SK-N-SH (cell line): Measurements from ENCODE around the gene PXMP4. TPM values are rescaled to one million over a fixed set of nuclear protein-coding genes. Genes with fewer than 3 reads are reported as not detected.

ENCODE experiments used
- CTCF ChIA-PET: fragments of 300-600, 350-600 bp; formaldehyde crosslinking; extraction: SDS; loops from one replicate; lab custom pipeline; 2021; lab: Yijun Ruan, JAX
- POLR2A ChIA-PET: fragments of 350-600 bp; sonication (Branson Sonifier 250); formaldehyde crosslinking; extraction: SDS; loops from one replicate; lab custom pipeline; 2020; ENCODE audit warnings: antibody characterized with exemption, inconsistent platforms; lab: Yijun Ruan, JAX
- DNase-seq: peaks from one replicate; pipeline ENCODE4 v3.0.0; 2012
- H2AFZ ChIP-seq: fragments of 200-600 bp; sonication (generic); 2 replicates; pipeline ENCODE4 v1.8.1; 2016; ENCODE audit warnings: antibody characterized with exemption, mild to moderate bottlenecking, low read depth
- H3F3A ChIP-seq: fragments of 200-600 bp; sonication (generic); replicated peaks from 2 replicates; pipeline ENCODE3; 2016; ENCODE audit warnings: antibody characterized with exemption, mild to moderate bottlenecking; ENCODE audit not compliant: insufficient read depth
- H3K27ac ChIP-seq, 2 experiments: fragments of 200-500 bp in 1 of 2; fragments of 200-600 bp in 1 of 2; sonication (Bioruptor generic) in 1 of 2; sonication (generic), shearing (Covaris generic) in 1 of 2; 2 replicates each; pipeline versions ENCODE4 v1.5.1 to v1.6.1; 2014 to 2016; ENCODE audit warnings: low read depth in 2 of 2, inconsistent platforms in 1 of 2, low read length in 1 of 2, mild to moderate bottlenecking in 1 of 2, mixed read lengths in 1 of 2
- H3K27me3 ChIP-seq: fragments of 200-600 bp; sonication (generic), shearing (Covaris generic); 2 replicates; pipeline ENCODE4 v1.6.1; 2016; ENCODE audit warnings: mixed run types; ENCODE audit not compliant: insufficient read depth
- H3K36me3 ChIP-seq, 2 experiments: fragments of 200-500 bp in 1 of 2; fragments of 200-600 bp in 1 of 2; sonication (Bioruptor generic) in 1 of 2; sonication (generic) in 1 of 2; replicated peaks in 1 of 2; 2 replicates each; pipeline versions ENCODE3 to v1.5.1; 2014 to 2016; ENCODE audit warnings: low read length in 1 of 2, mild to moderate bottlenecking in 1 of 2; ENCODE audit not compliant: insufficient read depth in 2 of 2, control insufficient read depth in 1 of 2
- H3K4me1 ChIP-seq, 2 experiments: fragments of 200-500 bp in 1 of 2; fragments of 200-600 bp in 1 of 2; sonication (Bioruptor generic) in 1 of 2; sonication (generic), shearing (Covaris generic) in 1 of 2; 2 replicates each; pipeline versions ENCODE4 v1.5.1 to v1.6.1; 2014 to 2016; ENCODE audit warnings: low read depth in 1 of 2, low read length in 1 of 2, mixed run types in 1 of 2; ENCODE audit not compliant: insufficient read depth in 2 of 2, control insufficient read depth in 1 of 2
- H3K4me2 ChIP-seq: fragments of 200-600 bp; sonication (generic), shearing (Covaris generic); 2 replicates; pipeline ENCODE4 v1.6.1; 2017; ENCODE audit warnings: mixed run types
- H3K4me3 ChIP-seq, 2 experiments: fragments of 200-500 bp in 1 of 2; fragments of 200-600 bp in 1 of 2; sonication (Bioruptor generic) in 1 of 2; sonication (generic), shearing (Covaris generic) in 1 of 2; 2 replicates each; pipeline versions ENCODE4 v1.5.1 to v1.8.1; 2014 to 2016; ENCODE audit warnings: low read depth in 2 of 2, inconsistent platforms in 1 of 2, low read length in 1 of 2, mild to moderate bottlenecking in 1 of 2, mixed read lengths in 1 of 2, moderate library complexity in 1 of 2
- H3K79me2 ChIP-seq: fragments of 200-600 bp; sonication (generic); 2 replicates; pipeline ENCODE4 v1.8.1; 2017; ENCODE audit warnings: mild to moderate bottlenecking; ENCODE audit not compliant: insufficient read depth
- H3K9ac ChIP-seq: fragments of 200-600 bp; sonication (generic); 2 replicates; pipeline ENCODE4 v1.6.1; 2017; ENCODE audit warnings: mixed run types
- H3K9me2 ChIP-seq: fragments of 200-600 bp; sonication (generic); 2 replicates; pipeline ENCODE4 v1.6.1; 2017; ENCODE audit warnings: mixed run types
- H3K9me3 ChIP-seq: fragments of 200-600 bp; sonication (generic); 2 replicates; pipeline ENCODE4 v1.6.1; 2017; ENCODE audit warnings: mixed run types, mild to moderate bottlenecking, moderate library complexity
- H4K20me1 ChIP-seq: fragments of 200-600 bp; sonication (generic); 2 replicates; pipeline ENCODE4 v1.6.1; 2017; ENCODE audit warnings: mild to moderate bottlenecking, mixed run types; ENCODE audit not compliant: insufficient read depth
- CHD2 ChIP-seq: fragments of 150-350 bp; IDR thresholded peaks from 2 replicates; pipeline ENCODE4 v1.6.1; 2018; ENCODE audit warnings: low read length; ENCODE audit not compliant: partially characterized antibody
- ELF1 ChIP-seq: IDR thresholded peaks from 2 replicates; pipeline ENCODE4 v1.4.0; 2012
- EP300 ChIP-seq, 2 experiments: IDR thresholded peaks; 2 replicates each; pipeline versions ENCODE4 v1.4.0 to v1.6.1; 2012; ENCODE audit warnings: borderline replicate concordance in 1 of 2, low read depth in 1 of 2, low read length in 1 of 2
- EZH2phosphoT487 ChIP-seq: fragments of 200-600 bp; sonication (generic); IDR thresholded peaks from 2 replicates; pipeline ENCODE4 v1.6.1; 2017; ENCODE audit warnings: low read depth, mixed run types, mild to moderate bottlenecking, antibody characterized with exemption, moderate library complexity, borderline replicate concordance
- FOSL2 ChIP-seq: IDR thresholded peaks from 2 replicates; pipeline ENCODE4 v1.4.0; 2012; ENCODE audit warnings: low read depth, mild to moderate bottlenecking, moderate library complexity, borderline replicate concordance
- FOXM1 ChIP-seq: IDR thresholded peaks from 2 replicates; pipeline ENCODE4 v1.4.0; 2012; ENCODE audit warnings: low read depth, mild to moderate bottlenecking
- GABPA ChIP-seq: IDR thresholded peaks from 2 replicates; pipeline ENCODE4 v1.4.0; 2012; ENCODE audit warnings: low read depth, mild to moderate bottlenecking
- IRF3 ChIP-seq: fragments of 150-350 bp; IDR thresholded peaks from 2 replicates; pipeline ENCODE4 v1.6.1; 2016; ENCODE audit warnings: mild to moderate bottlenecking, low read depth, low read length
- MAX ChIP-seq: IDR thresholded peaks from 2 replicates; pipeline ENCODE4 v1.4.0; 2012; ENCODE audit warnings: low read depth
- MXI1 ChIP-seq: IDR thresholded peaks from 2 replicates; pipeline ENCODE4 v1.6.1; 2012; ENCODE audit warnings: mild to moderate bottlenecking, low read depth, low read length, improper control_type of control experiment
- NFIC ChIP-seq: IDR thresholded peaks from 2 replicates; pipeline ENCODE4 v1.4.0; 2012; ENCODE audit warnings: borderline replicate concordance
- NRF1 ChIP-seq: IDR thresholded peaks from 2 replicates; pipeline ENCODE4 v1.6.1; 2012; ENCODE audit warnings: low read depth, mild to moderate bottlenecking, low read length
- RAD21 ChIP-seq: IDR thresholded peaks from 2 replicates; pipeline ENCODE4 v1.6.1; 2012; ENCODE audit warnings: mild to moderate bottlenecking, low read length
- RCOR1 ChIP-seq: fragments of 150-350 bp; IDR thresholded peaks from 2 replicates; pipeline ENCODE4 v1.6.1; 2017; ENCODE audit warnings: antibody characterized with exemption, low read length
- REST ChIP-seq: IDR thresholded peaks from 2 replicates; pipeline ENCODE4 v1.6.1; 2012; ENCODE audit warnings: mild to moderate bottlenecking, low read depth, low read length, moderate library complexity
- SIN3A ChIP-seq: IDR thresholded peaks from 2 replicates; pipeline ENCODE4 v1.6.1; 2012; ENCODE audit warnings: low read depth, mild to moderate bottlenecking, low read length, moderate library complexity, borderline replicate concordance
- TCF12 ChIP-seq: IDR thresholded peaks from 2 replicates; pipeline ENCODE4 v1.4.0; 2012
- USF1 ChIP-seq: IDR thresholded peaks from 2 replicates; pipeline ENCODE4 v1.4.0; 2012; ENCODE audit warnings: low read depth, borderline replicate concordance
- USF2 ChIP-seq: fragments of 150-350 bp; IDR thresholded peaks from 2 replicates; pipeline ENCODE4 v1.6.1; 2017; ENCODE audit warnings: antibody characterized with exemption, low read length, low read depth, borderline replicate concordance
- YY1 ChIP-seq: IDR thresholded peaks from 2 replicates; pipeline ENCODE4 v1.4.0; 2012; ENCODE audit warnings: low read depth, mild to moderate bottlenecking
- WGBS: methylation state at CpG from one replicate; pipeline ENCODE4 v1.1.6; 2017; ENCODE audit warnings: low lambda C conversion rate; 5-methylcytosine and 5-hydroxymethylcytosine counted together
- polyA plus RNA-seq, 3 experiments: library from polyadenylated mRNA; depleted of rRNA; stranded (reverse); fragments of >200 nt; gene quantifications; 2 replicates each; pipeline ENCODE4 v1.2.3, GENCODE V29; 2012

The PXMP4 gene
- polyA plus RNA-seq, 1 of the 3 experiments (the other 2 are of a cell fraction): 5.6 TPM

GRCh38 chr20:33709398-33709797 lies 10.7 kb downstream of the PXMP4 start:
- Histone ChIP-seq H3K36me3 (peaks cover 0 to 5% of the 10 kb centered on the region in 2 experiments), H3K4me1 (no peaks in the 10 kb centered on the region), H3K9ac (no peak overlapping the region), H3K79me2 (no peaks in the 10 kb centered on the region), H3K27ac (no peak overlapping the region), H3K4me2 (no peak overlapping the region), H3F3A (no peaks in the 10 kb centered on the region), H3K27me3 (no peaks in the 10 kb centered on the region), H4K20me1 (no peaks in the 10 kb centered on the region), H3K4me3 (no peak overlapping the region), H2AFZ (no peak overlapping the region), H3K9me3 (no peaks in the 10 kb centered on the region), H3K9me2 (no peaks in the 10 kb centered on the region)
- no peak for DNase-seq
- POLR2A ChIA-PET: no interaction called here
- TF ChIP-seq MAX (no peak), SIN3A (no peak), YY1 (no peak), EZH2phosphoT487 (no peak), ELF1 (no peak), TCF12 (no peak), RCOR1 (no peak), NFIC (no peak), EP300 (IDR thresholded peaks at IDR 0.05; ENCODE audit: borderline replicate concordance in 1 of 2, low read depth in 1 of 2, low read length in 1 of 2) (no peak), USF1 (no peak), GABPA (no peak), CHD2 (no peak), USF2 (no peak), IRF3 (no peak), REST (no peak), FOSL2 (no peak), FOXM1 (no peak), NRF1 (no peak), MXI1 (no peak), RAD21 (no peak)
- 64% methylated on average over 2 of the region's 2 CpGs for WGBS
- CTCF ChIA-PET: interaction anchor here (1.5 kb wide), 1 partner anchor 10 kb away, joined by 3 read pairs; no protein-coding TSS in a partner anchor
